K562 (cell line): ENCODE data around the gene MVP. TPM values are rescaled to one million over a fixed set of nuclear protein-coding genes. Genes with fewer than 3 reads are reported as not detected.

Experiments
- BRCA1 ChIP-seq, 2 experiments: fragments of 450-650 bp in 1 of 2; sonication (generic) in 1 of 2; formaldehyde crosslinking in 1 of 2; IDR thresholded peaks; 2 replicates each; pipeline versions ENCODE4 v1.5.0 to v1.6.1; 2017 to 2020; ENCODE audit warnings: mild to moderate bottlenecking in 1 of 2, missing genetic modification reagents in 1 of 2
- CBFA2T2 ChIP-seq: fragments of 450-650 bp; conservative IDR thresholded peaks from 2 replicates; pipeline ENCODE4 v1.6.1; 2017; ENCODE audit warnings: mild to moderate bottlenecking
- CBFB ChIP-seq: sonication (generic); formaldehyde crosslinking; IDR thresholded peaks from 2 replicates; pipeline ENCODE4 v1.4.0; 2020; ENCODE audit warnings: mild to moderate bottlenecking, missing genetic modification reagents
- E2F3 ChIP-seq: fragments of 250-450 bp; sonication (Bioruptor Pico); IDR thresholded peaks from 2 replicates; pipeline ENCODE4 v1.4.0; 2020; ENCODE audit warnings: mild to moderate bottlenecking
- GABPA ChIP-seq: fragments of 200-800 bp; sonication (Bioruptor generic); conservative IDR thresholded peaks from 2 replicates; pipeline ENCODE4 v1.6.1; 2016; ENCODE audit warnings: low read depth, missing genetic modification characterization, missing compliant biosample characterization
- KLF13 ChIP-seq: fragments of 450-650 bp; IDR thresholded peaks from 2 replicates; pipeline ENCODE4 v1.6.1; 2016; ENCODE audit warnings: missing genetic modification characterization, low read depth, mild to moderate bottlenecking, missing compliant biosample characterization, moderate library complexity, borderline replicate concordance
- MAZ ChIP-seq, 2 experiments: fragments of 450-650 bp in 1 of 2; sonication (generic) in 1 of 2; formaldehyde crosslinking; IDR thresholded peaks in 1 of 2; conservative IDR thresholded peaks in 1 of 2; 2 replicates each; pipeline versions ENCODE4 v1.4.0 to v1.5.0; 2020; ENCODE audit warnings: mild to moderate bottlenecking in 1 of 2, missing genetic modification reagents in 1 of 2
- NCOA2 ChIP-seq, 2 experiments: fragments of 450-650 bp; IDR thresholded peaks; 2 replicates each; pipeline ENCODE4 v1.6.1; 2018; ENCODE audit warnings: mild to moderate bottlenecking in 2 of 2, moderate library complexity in 1 of 2; ENCODE audit not compliant: partially characterized antibody in 2 of 2
- RBM14 ChIP-seq: fragments of 200-400 bp; formaldehyde crosslinking; IDR thresholded peaks from 2 replicates; pipeline ENCODE4 v1.6.1; 2018; ENCODE audit warnings: low read depth, mild to moderate bottlenecking, low read length, moderate library complexity, borderline replicate concordance; ENCODE audit not compliant: insufficient read depth
- RBM34 ChIP-seq: fragments of 200-400 bp; formaldehyde crosslinking; IDR thresholded peaks from 2 replicates; pipeline ENCODE4 v1.6.1; 2018; ENCODE audit warnings: low read length, borderline replicate concordance; ENCODE audit not compliant: insufficient read depth
- SLC30A9 ChIP-seq: fragments of 250-450 bp; sonication (Bioruptor Pico); IDR thresholded peaks from 2 replicates; pipeline ENCODE4 v1.8.0; 2022; ENCODE audit warnings: mild to moderate bottlenecking, moderate library complexity
- SRSF1 ChIP-seq: fragments of 200-400 bp; formaldehyde crosslinking; IDR thresholded peaks from 2 replicates; pipeline ENCODE4 v1.6.1; 2017; ENCODE audit warnings: mild to moderate bottlenecking, low read depth, low read length, moderate library complexity
- ZNF212 ChIP-seq: fragments of 450-650 bp; formaldehyde crosslinking; IDR thresholded peaks from 2 replicates; pipeline ENCODE4 v1.4.0; 2020; ENCODE audit warnings: mild to moderate bottlenecking
- ZNF3 ChIP-seq: fragments of 250-450 bp; sonication (Bioruptor Pico); IDR thresholded peaks from 2 replicates; pipeline ENCODE4 v1.5.0; 2021; ENCODE audit warnings: mild to moderate bottlenecking, moderate library complexity
- ZNF717 ChIP-seq: fragments of 250-450 bp; sonication (Bioruptor Pico); IDR thresholded peaks from 2 replicates; pipeline ENCODE4 v1.5.0; 2021
- ZNF764 ChIP-seq: fragments of 250-450 bp; sonication (Bioruptor Pico); IDR thresholded peaks from 2 replicates; pipeline ENCODE4 v1.4.0; 2020; ENCODE audit warnings: low read depth, mild to moderate bottlenecking, moderate library complexity
- polyA plus RNA-seq, 8 experiments: library from polyadenylated mRNA; depleted of rRNA in 4 of 8; stranded (reverse) in 5 of 8; unstranded in 3 of 8; fragments of >200 nt; fragmentation: Nextera tagmentation in 2 of 8; fragmentation: Illumina TruSeq in 1 of 8; extraction: Ambion mirVana in 2 of 8; extraction: Trizol in 1 of 8; gene quantifications; 2 replicates each; pipeline versions ENCODE4 v1.2.1 to v1.2.3, GENCODE V29; 2011 to 2014; ENCODE audit warnings: inconsistent platforms in 1 of 8, missing spikeins in 1 of 8
- total RNA-seq, 7 experiments: library from RNA; depleted of rRNA in 6 of 7; stranded (reverse); fragments of >200 nt in 6 of 7; fragmentation: Illumina TruSeq in 2 of 7; extraction: Trizol in 2 of 7; gene quantifications; 2 replicates each; pipeline versions ENCODE4 v1.2.1 to v1.2.3, GENCODE V29; 2011 to 2021; ENCODE audit warnings: low replicate concordance in 1 of 7
- TF ChIP-seq, protein P1 (sequence below): sonication (generic); formaldehyde crosslinking; IDR thresholded peaks from 2 replicates; pipeline ENCODE4 v1.8.1; 2022; ENCODE audit warnings: missing genetic modification reagents
- TF ChIP-seq, protein P2 (sequence below): fragments of 250-450 bp; sonication (Bioruptor Pico); IDR thresholded peaks from 2 replicates; pipeline ENCODE4 v1.5.0; 2022; ENCODE audit warnings: mild to moderate bottlenecking
- TF ChIP-seq, protein P3 (sequence below), 2 experiments: fragments of 150-350 bp in 1 of 2; IDR thresholded peaks; 2 replicates each; pipeline ENCODE4 v1.6.1; 2012 to 2016; ENCODE audit warnings: low read depth in 2 of 2, low read length in 2 of 2, mild to moderate bottlenecking in 1 of 2, moderate library complexity in 1 of 2
- TF ChIP-seq, protein P4 (sequence below): fragments of 450-650 bp; IDR thresholded peaks from 2 replicates; pipeline ENCODE4 v1.6.1; 2016; ENCODE audit warnings: low read depth, mild to moderate bottlenecking, moderate library complexity

MVP gene
- total and polyA plus RNA-seq, 9 of the 15 experiments (the other 6 are each of a cell fraction or from before 2014, with no cell fraction given): 0.39 to 1.9 (median 0.76) TPM; not detected in 2

DNA sequence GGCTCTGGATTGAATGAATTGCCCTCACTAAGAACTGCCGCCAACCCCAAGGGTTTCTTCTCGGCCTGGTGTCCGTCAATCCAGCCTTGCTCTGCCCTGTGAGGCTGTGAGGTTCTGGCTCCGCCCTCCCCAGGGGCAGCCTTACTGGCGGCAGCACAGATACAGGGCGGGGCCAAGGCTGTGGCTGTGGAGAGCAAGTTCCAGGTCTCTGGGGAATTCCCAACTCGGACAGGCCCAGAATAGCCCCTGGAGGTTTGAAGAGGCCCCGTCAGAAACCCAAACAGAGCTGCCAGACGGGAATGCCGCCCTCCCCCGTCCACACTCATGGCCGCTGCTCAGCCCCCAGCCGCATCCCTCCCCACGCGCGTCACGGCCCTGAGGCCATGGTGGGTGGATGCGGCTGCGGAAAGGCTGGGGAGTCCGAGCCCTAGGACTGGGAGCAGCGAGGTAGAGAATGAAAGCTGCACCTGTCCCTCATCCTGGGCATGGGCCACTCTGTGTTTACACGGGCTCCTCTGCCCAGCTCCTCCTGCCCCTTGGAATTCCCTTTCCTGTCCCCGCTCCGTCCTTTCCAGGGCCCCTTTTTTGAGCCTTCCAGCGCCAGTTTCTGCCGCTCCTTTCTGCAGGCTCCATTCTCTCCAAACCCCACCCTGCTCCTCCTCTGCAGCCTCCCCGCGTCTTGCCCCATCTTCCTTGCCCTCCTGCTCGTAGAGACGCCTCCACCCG is 8.9 kb upstream of the MVP start (continued):
- TF ChIP-seq, protein P1, sequence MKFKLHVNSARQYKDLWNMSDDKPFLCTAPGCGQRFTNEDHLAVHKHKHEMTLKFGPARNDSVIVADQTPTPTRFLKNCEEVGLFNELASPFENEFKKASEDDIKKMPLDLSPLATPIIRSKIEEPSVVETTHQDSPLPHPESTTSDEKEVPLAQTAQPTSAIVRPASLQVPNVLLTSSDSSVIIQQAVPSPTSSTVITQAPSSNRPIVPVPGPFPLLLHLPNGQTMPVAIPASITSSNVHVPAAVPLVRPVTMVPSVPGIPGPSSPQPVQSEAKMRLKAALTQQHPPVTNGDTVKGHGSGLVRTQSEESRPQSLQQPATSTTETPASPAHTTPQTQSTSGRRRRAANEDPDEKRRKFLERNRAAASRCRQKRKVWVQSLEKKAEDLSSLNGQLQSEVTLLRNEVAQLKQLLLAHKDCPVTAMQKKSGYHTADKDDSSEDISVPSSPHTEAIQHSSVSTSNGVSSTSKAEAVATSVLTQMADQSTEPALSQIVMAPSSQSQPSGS (CRISPR knock-in tag): no peak
- no peak for TF ChIP-seq RBM14
- no peak for TF ChIP-seq CBFB
- TF ChIP-seq SRSF1: no peak
- TF ChIP-seq, protein P2, sequence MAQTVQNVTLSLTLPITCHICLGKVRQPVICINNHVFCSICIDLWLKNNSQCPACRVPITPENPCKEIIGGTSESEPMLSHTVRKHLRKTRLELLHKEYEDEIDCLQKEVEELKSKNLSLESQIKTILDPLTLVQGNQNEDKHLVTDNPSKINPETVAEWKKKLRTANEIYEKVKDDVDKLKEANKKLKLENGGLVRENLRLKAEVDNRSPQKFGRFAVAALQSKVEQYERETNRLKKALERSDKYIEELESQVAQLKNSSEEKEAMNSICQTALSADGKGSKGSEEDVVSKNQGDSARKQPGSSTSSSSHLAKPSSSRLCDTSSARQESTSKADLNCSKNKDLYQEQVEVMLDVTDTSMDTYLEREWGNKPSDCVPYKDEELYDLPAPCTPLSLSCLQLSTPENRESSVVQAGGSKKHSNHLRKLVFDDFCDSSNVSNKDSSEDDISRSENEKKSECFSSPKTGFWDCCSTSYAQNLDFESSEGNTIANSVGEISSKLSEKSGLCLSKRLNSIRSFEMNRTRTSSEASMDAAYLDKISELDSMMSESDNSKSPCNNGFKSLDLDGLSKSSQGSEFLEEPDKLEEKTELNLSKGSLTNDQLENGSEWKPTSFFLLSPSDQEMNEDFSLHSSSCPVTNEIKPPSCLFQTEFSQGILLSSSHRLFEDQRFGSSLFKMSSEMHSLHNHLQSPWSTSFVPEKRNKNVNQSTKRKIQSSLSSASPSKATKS (CRISPR knock-in tag): no peak
- TF ChIP-seq E2F3 (CRISPR knock-in tag): no peak
- TF ChIP-seq ZNF3 (CRISPR knock-in tag): no peak
- no peak for TF ChIP-seq NCOA2 (IDR thresholded peaks at IDR 0.05; ENCODE audit: partially characterized antibody in 2 of 2)
- TF ChIP-seq, protein P3, sequence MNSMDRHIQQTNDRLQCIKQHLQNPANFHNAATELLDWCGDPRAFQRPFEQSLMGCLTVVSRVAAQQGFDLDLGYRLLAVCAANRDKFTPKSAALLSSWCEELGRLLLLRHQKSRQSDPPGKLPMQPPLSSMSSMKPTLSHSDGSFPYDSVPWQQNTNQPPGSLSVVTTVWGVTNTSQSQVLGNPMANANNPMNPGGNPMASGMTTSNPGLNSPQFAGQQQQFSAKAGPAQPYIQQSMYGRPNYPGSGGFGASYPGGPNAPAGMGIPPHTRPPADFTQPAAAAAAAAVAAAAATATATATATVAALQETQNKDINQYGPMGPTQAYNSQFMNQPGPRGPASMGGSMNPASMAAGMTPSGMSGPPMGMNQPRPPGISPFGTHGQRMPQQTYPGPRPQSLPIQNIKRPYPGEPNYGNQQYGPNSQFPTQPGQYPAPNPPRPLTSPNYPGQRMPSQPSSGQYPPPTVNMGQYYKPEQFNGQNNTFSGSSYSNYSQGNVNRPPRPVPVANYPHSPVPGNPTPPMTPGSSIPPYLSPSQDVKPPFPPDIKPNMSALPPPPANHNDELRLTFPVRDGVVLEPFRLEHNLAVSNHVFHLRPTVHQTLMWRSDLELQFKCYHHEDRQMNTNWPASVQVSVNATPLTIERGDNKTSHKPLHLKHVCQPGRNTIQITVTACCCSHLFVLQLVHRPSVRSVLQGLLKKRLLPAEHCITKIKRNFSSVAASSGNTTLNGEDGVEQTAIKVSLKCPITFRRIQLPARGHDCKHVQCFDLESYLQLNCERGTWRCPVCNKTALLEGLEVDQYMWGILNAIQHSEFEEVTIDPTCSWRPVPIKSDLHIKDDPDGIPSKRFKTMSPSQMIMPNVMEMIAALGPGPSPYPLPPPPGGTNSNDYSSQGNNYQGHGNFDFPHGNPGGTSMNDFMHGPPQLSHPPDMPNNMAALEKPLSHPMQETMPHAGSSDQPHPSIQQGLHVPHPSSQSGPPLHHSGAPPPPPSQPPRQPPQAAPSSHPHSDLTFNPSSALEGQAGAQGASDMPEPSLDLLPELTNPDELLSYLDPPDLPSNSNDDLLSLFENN (IDR thresholded peaks at IDR 0.05; ENCODE audit: low read depth in 2 of 2, low read length in 2 of 2): no peak
- no peak for TF ChIP-seq KLF13 (tag)
- TF ChIP-seq, protein P4, sequence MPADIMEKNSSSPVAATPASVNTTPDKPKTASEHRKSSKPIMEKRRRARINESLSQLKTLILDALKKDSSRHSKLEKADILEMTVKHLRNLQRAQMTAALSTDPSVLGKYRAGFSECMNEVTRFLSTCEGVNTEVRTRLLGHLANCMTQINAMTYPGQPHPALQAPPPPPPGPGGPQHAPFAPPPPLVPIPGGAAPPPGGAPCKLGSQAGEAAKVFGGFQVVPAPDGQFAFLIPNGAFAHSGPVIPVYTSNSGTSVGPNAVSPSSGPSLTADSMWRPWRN: no peak
- no peak for TF ChIP-seq RBM34
- no peak for TF ChIP-seq CBFA2T2
- 0 out of 2 replicates have a peak, but pooled peaks have one; percentile 39 for TF ChIP-seq ZNF717
- peak; percentile 24; the same call in 1 of the 2 replicates for TF ChIP-seq ZNF764
- TF ChIP-seq BRCA1 (IDR thresholded peaks at IDR 0.05): no peak
- TF ChIP-seq BRCA1 (CRISPR knock-in tag; IDR thresholded peaks at IDR 0.05): no peak
- TF ChIP-seq GABPA (tag): no peak
- no peak for TF ChIP-seq ZNF212
- TF ChIP-seq SLC30A9 (CRISPR knock-in tag): no peak
- TF ChIP-seq MAZ (CRISPR knock-in tag; conservative IDR thresholded peaks at IDR 0.05 in 1 of 2, IDR thresholded peaks at IDR 0.05 in 1 of 2): peak in 1 of 2 experiments; percentile 40; a peak in 2 of 4 replicates
